ENCODE results near the gene HOXA11. TPM values are rescaled to one million over a fixed set of nuclear protein-coding genes. Genes with fewer than 3 reads are reported as not detected.

HOXA11 gene
- not detected in 2 replicates for total RNA-seq

GRCh38 chr7:27185013-27185853, at the start of gene HOXA11:
Gene HOXA11 (minus strand): TSS chr7:27185232. CDS start chr7:27185144, 88 bp downstream.

GRCh38 chr7:27199849-27200760, 15.1 kb upstream of the HOXA11 start, which contains the start of gene HOXA13:
Gene HOXA13 (minus strand): TSS chr7:27200091. CDS start chr7:27200077, 14 bp downstream.

GRCh38 chr7:27173956-27174873, 10.8 kb downstream of the HOXA11 start, which contains the start of gene HOXA10:
Gene HOXA10 (minus strand): TSS chr7:27174320. CDS start chr7:27174306, 14 bp downstream.

GRCh38 chr7:27165089-27165995, 19.7 kb downstream of the HOXA11 start, which contains the start of gene HOXA9:
Gene HOXA9 (minus strand): TSS chr7:27165537. CDS start chr7:27165457, 80 bp downstream.

GRCh38 chr7:27156508-27156898, 28.5 kb downstream of the HOXA11 start, which contains the start of gene HOXA7:
Gene HOXA7 (minus strand): TSS chr7:27156675. CDS start chr7:27156545, 130 bp downstream.

GRCh38 chr7:27151931-27152815, 32.9 kb downstream of the HOXA11 start, which contains the start of gene HOXA3:
Gene HOXA3 (minus strand): TSS chr7:27152583. CDS start chr7:27110640, 41,943 bp downstream.

DNA sequence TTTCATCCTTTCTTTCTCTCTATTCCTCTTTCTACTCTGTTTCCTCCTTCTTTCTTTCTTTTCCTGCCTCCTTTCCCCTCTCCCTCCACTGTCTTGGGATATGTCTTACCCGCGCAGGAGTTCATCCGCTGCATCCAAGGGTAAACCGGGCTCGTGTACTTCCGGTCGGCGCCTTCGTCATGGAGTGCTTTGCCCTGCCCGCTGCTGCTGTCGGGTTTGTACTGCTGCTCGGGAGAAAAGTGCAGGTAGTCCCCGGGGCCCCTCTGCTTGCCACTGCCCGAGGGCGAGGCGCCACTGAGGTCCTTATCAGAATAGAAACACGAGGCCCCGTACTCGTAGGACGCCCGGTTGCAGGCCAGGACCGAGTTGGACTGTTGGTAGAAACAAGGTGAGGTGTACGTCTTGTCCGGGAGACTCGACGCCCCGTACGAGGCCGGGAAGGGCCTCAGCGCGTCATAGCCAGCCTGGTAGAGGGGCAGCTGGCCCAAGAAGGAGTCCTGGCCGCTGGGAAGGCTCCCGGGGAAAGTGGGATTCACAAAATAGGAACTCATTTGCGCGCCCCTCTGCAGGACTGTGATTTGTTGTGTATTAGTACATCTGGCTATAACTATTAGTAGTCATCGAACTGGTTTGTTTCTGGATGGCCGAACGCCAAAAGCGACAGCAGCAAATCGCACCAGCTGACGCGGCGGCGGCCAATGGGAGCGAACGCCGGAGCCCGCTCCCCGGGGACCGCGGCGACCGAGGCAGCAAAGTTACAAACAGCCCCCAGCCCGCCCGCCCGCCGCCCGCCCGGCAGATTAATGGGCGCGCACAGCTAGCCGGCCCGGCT, 37.6 kb downstream of the HOXA11 start, which contains the start of gene HOXA6:
TSS of gene HOXA6 (minus strand) at position 576 of the 832 bp plus-strand sequence. CDS start at position 551, 25 bp downstream.

GRCh38 chr7:27143023-27143949, 41.7 kb downstream of the HOXA11 start, which contains the start of gene HOXA5:
Gene HOXA5 (minus strand): TSS chr7:27143681. CDS start chr7:27143607, 74 bp downstream.

Other genes starting within 250 kb of the HOXA11 start
- gene HOXA1, start 89.2 kb downstream of the HOXA11 start, total RNA-seq: 0.28 TPM in 1 of 2 replicates, not detected in the other
- gene HOXA2, start 82.5 kb downstream of the HOXA11 start, total RNA-seq: not detected in 2 replicates
- gene HOXA4, start 54.5 kb downstream of the HOXA11 start, total RNA-seq: not detected in 2 replicates
- not detected in 2 replicates for gene HOXA5, start 41.6 kb downstream of the HOXA11 start, total RNA-seq
- gene HOXA6, start 37.5 kb downstream of the HOXA11 start, total RNA-seq: not detected in 2 replicates
- gene HOXA3, start 32.6 kb downstream of the HOXA11 start, total RNA-seq: not detected in 2 replicates
- not detected in 2 replicates for gene HOXA7, start 28.6 kb downstream of the HOXA11 start, total RNA-seq
- 0.21 TPM in 1 of 2 replicates, not detected in the other for gene HOXA9, start 19.7 kb downstream of the HOXA11 start, total RNA-seq
- not detected in 2 replicates for gene HOXA10, start 10.9 kb downstream of the HOXA11 start, total RNA-seq
- gene HOXA13, start 14.9 kb upstream of the HOXA11 start, total RNA-seq: not detected in 2 replicates
- not detected in 2 replicates for gene EVX1, start 57.6 kb upstream of the HOXA11 start, total RNA-seq